HepG2 (cell line): Measurements from ENCODE around the gene DOCK1. TPM values are rescaled to one million over a fixed set of nuclear protein-coding genes. Genes with fewer than 3 reads are reported as not detected.

ENCODE experiments used
- ATAC-seq: fragments of 200-7000 bp; cut with Tn5 transposase; 3 replicates; pipeline ENCODE4 v1.9.1; 2020; ENCODE audit warnings: mild to moderate bottlenecking, moderate library complexity
- BruUV-seq: library from RNA; stranded (reverse); fragments of 400-500 nt; replicated peaks from 2 replicates; lab custom pipeline; 2021; lab: Mats Ljungman, UMichigan
- CTCF ChIA-PET: fragments of 300-600 bp; formaldehyde crosslinking; extraction: SDS; loops from one replicate; lab custom pipeline; 2021; ENCODE audit warnings: low total read pairs, inconsistent platforms, low intra/inter-chr PET ratio; lab: Yijun Ruan, JAX
- POLR2A ChIA-PET: fragments of 350-600 bp; sonication (Branson Sonifier 250); formaldehyde crosslinking; loops from one replicate; lab custom pipeline; 2020; ENCODE audit warnings: antibody characterized with exemption, inconsistent platforms; lab: Yijun Ruan, JAX
- DNase-seq: peaks from one replicate; pipeline ENCODE4 v3.0.0-alpha.2; 2015; ENCODE audit warnings: low spot score
- FAIRE-seq: peaks from 3 replicates; lab custom pipeline; 2011; peaks lifted over from hg19 to GRCh38; lab: Jason Lieb, UNC
- H2AFZ ChIP-seq: one replicate; pipeline ENCODE4 v1.6.1; 2011; ENCODE audit warnings: low read length, inconsistent platforms
- H3K27ac ChIP-seq: fragments of 300-600 bp; 3 replicates; pipeline ENCODE4 v1.8.0; 2011; ENCODE audit warnings: mixed run types, mild to moderate bottlenecking, mixed read lengths, low read length, inconsistent platforms; ENCODE audit not compliant: insufficient read depth; ENCODE audit errors: extremely low read length
- H3K27me3 ChIP-seq, 2 experiments: fragments of 200-600 bp in 1 of 2; 2 replicates in 1 of 2; 3 replicates in 1 of 2; pipeline versions ENCODE4 v1.6.0 to v1.8.0; 2011; ENCODE audit warnings: low read length in 2 of 2, mild to moderate bottlenecking in 2 of 2, moderate library complexity in 2 of 2, inconsistent platforms in 1 of 2; ENCODE audit not compliant: insufficient read depth in 2 of 2, control insufficient read depth in 1 of 2
- H3K36me3 ChIP-seq, 2 experiments: fragments of 200-600 bp in 1 of 2; replicated peaks in 1 of 2; 2 replicates in 1 of 2; 3 replicates in 1 of 2; pipeline versions ENCODE4 v1.5.1 to v1.8.0; 2011; ENCODE audit warnings: low read length in 2 of 2, inconsistent platforms in 1 of 2; ENCODE audit not compliant: insufficient read depth in 2 of 2, control insufficient read depth in 1 of 2
- H3K4me1 ChIP-seq: 2 replicates; pipeline ENCODE4 v1.5.1; 2012; ENCODE audit warnings: low read length, inconsistent platforms; ENCODE audit not compliant: insufficient read depth
- H3K4me2 ChIP-seq: 2 replicates; pipeline ENCODE4 v1.6.0; 2011; ENCODE audit warnings: low read depth, low read length, inconsistent platforms
- H3K4me3 ChIP-seq, 3 experiments: fragments of 200-600 bp in 1 of 3; sonication (generic), shearing (Covaris generic) in 1 of 3; replicated peaks in 1 of 3; 2 replicates each; pipeline ENCODE4 v1.5.1; 2011 to 2016; ENCODE audit warnings: low read length in 3 of 3, inconsistent platforms in 2 of 3, low read depth in 2 of 3, mild to moderate bottlenecking in 2 of 3, control low read depth in 1 of 3, mixed read lengths in 1 of 3; ENCODE audit not compliant: insufficient read depth in 1 of 3
- H3K79me2 ChIP-seq: one replicate; pipeline ENCODE4 v1.6.1; 2011; ENCODE audit warnings: low read length, inconsistent platforms; ENCODE audit not compliant: insufficient read depth
- H3K9ac ChIP-seq: 2 replicates; pipeline ENCODE4 v1.6.0; 2011; ENCODE audit warnings: mild to moderate bottlenecking, low read depth, low read length, inconsistent platforms; ENCODE audit not compliant: insufficient read depth
- H3K9me3 ChIP-seq: 2 replicates; pipeline ENCODE4 v1.5.1; 2012; ENCODE audit warnings: mild to moderate bottlenecking, low read length
- H4K20me1 ChIP-seq: 2 replicates; pipeline ENCODE4 v1.6.0; 2011; ENCODE audit warnings: inconsistent platforms, mild to moderate bottlenecking, low read length, moderate library complexity; ENCODE audit not compliant: insufficient read depth
- ATRX ChIP-seq: sonication (generic); formaldehyde crosslinking; IDR thresholded peaks from 2 replicates; pipeline ENCODE4 v1.4.0; 2020; ENCODE audit warnings: missing genetic modification reagents, borderline replicate concordance
- CREB1 ChIP-seq, 2 experiments: fragments of 450-650 bp in 1 of 2; IDR thresholded peaks; 2 replicates each; pipeline ENCODE4 v1.6.1; 2016 to 2017; ENCODE audit warnings: control low read depth in 1 of 2, mild to moderate bottlenecking in 1 of 2, missing compliant biosample characterization in 1 of 2, missing genetic modification characterization in 1 of 2
- GMEB1 ChIP-seq: sonication (generic); formaldehyde crosslinking; IDR thresholded peaks from 2 replicates; pipeline ENCODE4 v1.5.1; 2020; ENCODE audit warnings: missing genetic modification reagents, mild to moderate bottlenecking, borderline replicate concordance
- HNRNPK ChIP-seq: fragments of 200-400 bp; formaldehyde crosslinking; IDR thresholded peaks from 2 replicates; pipeline ENCODE4 v1.6.1; 2018; ENCODE audit warnings: low read length, low read depth, moderate library complexity, mild to moderate bottlenecking; ENCODE audit not compliant: poor library complexity, severe bottlenecking
- PCBP1 ChIP-seq: fragments of 200-400 bp; formaldehyde crosslinking; IDR thresholded peaks from 2 replicates; pipeline ENCODE4 v1.6.1; 2017; ENCODE audit warnings: mild to moderate bottlenecking, low read depth, low read length, borderline replicate concordance
- YY1 ChIP-seq: IDR thresholded peaks from 2 replicates; pipeline ENCODE4 v1.6.1; 2011; ENCODE audit warnings: low read length, low read depth, moderate library complexity, mild to moderate bottlenecking; ENCODE audit not compliant: insufficient read depth, insufficient replicate concordance
- ZBTB7B ChIP-seq: sonication (generic); formaldehyde crosslinking; IDR thresholded peaks from 2 replicates; pipeline ENCODE4 v1.4.0; 2020; ENCODE audit warnings: missing genetic modification reagents
- ZNF138 ChIP-seq: sonication (generic); formaldehyde crosslinking; IDR thresholded peaks from 2 replicates; pipeline ENCODE4 v1.5.0; 2020; ENCODE audit warnings: mild to moderate bottlenecking, low read depth, missing genetic modification reagents
- ZNF317 ChIP-seq: sonication (generic); formaldehyde crosslinking; IDR thresholded peaks from 2 replicates; pipeline ENCODE4 v1.5.0; 2020; ENCODE audit warnings: mild to moderate bottlenecking, missing genetic modification reagents
- ZNF574 ChIP-seq: sonication (generic); formaldehyde crosslinking; IDR thresholded peaks from 2 replicates; pipeline ENCODE4 v1.4.0; 2020; ENCODE audit warnings: missing genetic modification reagents
- WGBS: methylation state at CpG from one replicate; pipeline ENCODE4 v1.1.6; 2017; ENCODE audit warnings: low lambda C conversion rate; 5-methylcytosine and 5-hydroxymethylcytosine counted together
- in situ Hi-C: cut with HindIII; loops from 2 replicates; pipeline ENCODE4 v1.10.0; 2017; ENCODE audit warnings: low pct_unique_long_range_greater_than_20kb; ENCODE audit not compliant: extremely low pct_ligation_motif_present
- intact Hi-C: fragments of 100-400 bp; cut with micrococcal nuclease; formaldehyde crosslinking; loops from one replicate; pipeline ENCODE4 v1.10.0; 2022; ENCODE audit not compliant: unreplicated experiment
- polyA plus RNA-seq, 8 experiments: library from polyadenylated mRNA; depleted of rRNA in 3 of 8; stranded (reverse) in 7 of 8; unstranded in 1 of 8; fragments of >200 nt; fragmentation: Illumina TruSeq in 4 of 8; extraction: Trizol in 4 of 8; gene quantifications; 2 replicates each; pipeline versions ENCODE4 v1.2.1 to v1.2.3, GENCODE V29; 2011 to 2016; ENCODE audit warnings: low read depth in 4 of 8, missing spikeins in 1 of 8, mixed read lengths in 1 of 8; ENCODE audit not compliant: insufficient read depth in 1 of 8
- total RNA-seq, 5 experiments: library from RNA; depleted of rRNA; stranded (reverse); fragments of >200 nt; fragmentation: Illumina TruSeq; extraction: Trizol; gene quantifications; 2 replicates each; pipeline ENCODE4 v1.2.3, GENCODE V29; 2016; ENCODE audit warnings: low read depth in 1 of 5

DOCK1 gene
- total and polyA plus RNA-seq, 2 of the 13 experiments (the other 11 are each of a cell fraction or from before 2014, with no cell fraction given): 8.3 to 25.5 TPM

GRCh38 chr10:127190427-127190826 lies 285.2 kb downstream of the DOCK1 start:
- Histone ChIP-seq H3K9ac (no peak overlapping the region), H3K9me3 (no peaks in the 10 kb centered on the region), H3K27ac (no peak overlapping the region), H3K27me3 (no peaks in the 10 kb centered on the region), H3K36me3 (no peaks in the 10 kb centered on the region), H3K79me2 (no peaks in the 10 kb centered on the region), H4K20me1 (no peaks in the 10 kb centered on the region; the same call in 1 of the 2 replicates), H2AFZ (no peak overlapping the region)
- in situ Hi-C loops (no loop called here), intact Hi-C loops (no loop called here)
- ChIA-PET CTCF (no interaction called here), POLR2A (no interaction called here)
- FAIRE-seq (no peak), DNase-seq (no peak)
- WGBS: 74% methylated on average over 5 of the region's 5 CpGs
- BruUV-seq: no TSS peak
- TF ChIP-seq HNRNPK: peak; percentile 94
- no peak for TF ChIP-seq ZNF317 (CRISPR knock-in tag)
- TF ChIP-seq YY1: no peak
- TF ChIP-seq PCBP1: no peak
- TF ChIP-seq GMEB1: no peak
- no peak for TF ChIP-seq ZBTB7B (CRISPR knock-in tag)
- no peak for TF ChIP-seq ZNF138
- TF ChIP-seq, all 625 proteins: peak for 1
- no peak overlapping the region for H3K4me3 ChIP-seq
- no peak overlapping the region for H3K4me2 ChIP-seq
- ATAC-seq: no peak
- H3K4me1 ChIP-seq: peaks cover 6% of the 10 kb centered on the region; the same call in 1 of the 2 replicates

GRCh38 chr10:127193125-127193524 lies 287.9 kb downstream of the DOCK1 start:
- ChIA-PET CTCF (no interaction called here), POLR2A (no interaction called here)
- 78% methylated on average over 7 of the region's 7 CpGs for WGBS

More at GRCh38 chr10:127193125-127193524, 287.9 kb downstream of the DOCK1 start:
- no peak overlapping the region for H3K9ac ChIP-seq
- H3K79me2 ChIP-seq: no peaks in the 10 kb centered on the region
- intact Hi-C loops: no loop called here
- no peaks in the 10 kb centered on the region for H3K36me3 ChIP-seq
- no peak overlapping the region for H3K27ac ChIP-seq
- ATAC-seq: no peak
- peaks cover 6% of the 10 kb centered on the region; the same call in 1 of the 2 replicates for H3K4me1 ChIP-seq
- no peak for TF ChIP-seq ATRX
- 0 out of 2 replicates have a peak, but pooled peaks have one; percentile 9 for TF ChIP-seq CREB1 (IDR thresholded peaks at IDR 0.05)
- no peak for TF ChIP-seq CREB1 (CRISPR knock-in tag; IDR thresholded peaks at IDR 0.05)
- no peak for TF ChIP-seq ZNF574 (CRISPR knock-in tag)
- no peak overlapping the region for H3K4me3 ChIP-seq
- no peak for DNase-seq
- H2AFZ ChIP-seq: no peak overlapping the region
- no peaks in the 10 kb centered on the region; the same call in 1 of the 2 replicates for H4K20me1 ChIP-seq
- no peaks in the 10 kb centered on the region for H3K9me3 ChIP-seq
- H3K27me3 ChIP-seq: no peaks in the 10 kb centered on the region
- no peak overlapping the region for H3K4me2 ChIP-seq
- no peak for FAIRE-seq
- in situ Hi-C loops: no loop called here
- no TSS peak for BruUV-seq
